Measurements from ENCODE around the gene STAU1. TPM values are rescaled to one million over a fixed set of nuclear protein-coding genes. Genes with fewer than 3 reads are reported as not detected.
"Not testable (repeated sequence)": the region's sequence is repeated elsewhere in the genome, so short reads cannot be mapped to it uniquely, and the experiment has no call there.

STAU1 gene
- polyA plus RNA-seq, 1 of the 3 experiments (the other 2 are of a cell fraction) = 48.2 TPM

DNA sequence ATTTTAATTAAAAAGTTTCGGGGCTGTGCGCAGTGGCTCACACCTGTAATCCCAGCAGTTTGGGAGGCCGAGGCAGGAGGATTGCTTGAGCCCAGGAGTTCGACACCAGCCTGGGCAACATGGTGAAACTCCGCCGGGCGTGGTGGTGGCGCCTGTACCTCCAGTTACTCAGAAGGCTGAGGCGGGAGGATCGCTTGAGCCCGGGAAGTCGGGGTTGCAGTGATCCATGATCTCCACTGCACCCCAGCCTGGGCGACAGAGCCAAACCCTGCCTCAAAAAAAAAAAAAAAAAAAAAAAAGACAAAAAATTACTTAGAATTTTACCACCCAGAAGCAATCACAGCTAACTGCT is 30.6 kb upstream of the STAU1 start:
- H3K9me3 ChIP-seq; DNase-seq; H3K9me2 ChIP-seq; H3K4me1 ChIP-seq (ENCODE audit: control insufficient read depth in 1 of 2, insufficient read depth in 2 of 2, low read depth in 1 of 2, low read length in 1 of 2); H4K20me1 ChIP-seq (ENCODE audit: insufficient read depth); H3K27me3 ChIP-seq (ENCODE audit: insufficient read depth); H3F3A ChIP-seq (replicated peaks; ENCODE audit: insufficient read depth): not testable (repeated sequence)
- ChIA-PET POLR2A (interaction anchor here (0.8 to 1.2 kb wide), 3 partner anchors 30 to 94 kb away, joined by 3 to 7 read pairs (median 4); partner anchors contain the start of gene STAU1), CTCF (interaction anchor here (6.4 kb wide), 1 partner anchor 84 kb away, joined by 112 read pairs; no protein-coding TSS in a partner anchor)
- Histone ChIP-seq H3K4me3 (ENCODE audit: low read depth in 2 of 2, low read length in 1 of 2) (peak overlapping the region; percentile 24 to 80; a peak in 2 of 4 replicates), H3K36me3 (replicated peaks in 1 of 2; ENCODE audit: control insufficient read depth in 1 of 2, insufficient read depth in 2 of 2, low read length in 1 of 2) (peaks cover 16 to 19% of the 10 kb centered on the region in 2 experiments), H3K27ac (ENCODE audit: low read depth in 2 of 2, low read length in 1 of 2) (peak overlapping the region; percentile 65 to 69), H3K4me2 (peak overlapping the region; percentile 84), H2AFZ (ENCODE audit: low read depth) (peak overlapping the region; percentile 78), H3K79me2 (ENCODE audit: insufficient read depth) (peaks cover 24% of the 10 kb centered on the region), H3K9ac (peak overlapping the region; percentile 74)
- 49% methylated on average over 13 of the region's 13 CpGs for WGBS (ENCODE audit: low lambda C conversion rate)

DNA sequence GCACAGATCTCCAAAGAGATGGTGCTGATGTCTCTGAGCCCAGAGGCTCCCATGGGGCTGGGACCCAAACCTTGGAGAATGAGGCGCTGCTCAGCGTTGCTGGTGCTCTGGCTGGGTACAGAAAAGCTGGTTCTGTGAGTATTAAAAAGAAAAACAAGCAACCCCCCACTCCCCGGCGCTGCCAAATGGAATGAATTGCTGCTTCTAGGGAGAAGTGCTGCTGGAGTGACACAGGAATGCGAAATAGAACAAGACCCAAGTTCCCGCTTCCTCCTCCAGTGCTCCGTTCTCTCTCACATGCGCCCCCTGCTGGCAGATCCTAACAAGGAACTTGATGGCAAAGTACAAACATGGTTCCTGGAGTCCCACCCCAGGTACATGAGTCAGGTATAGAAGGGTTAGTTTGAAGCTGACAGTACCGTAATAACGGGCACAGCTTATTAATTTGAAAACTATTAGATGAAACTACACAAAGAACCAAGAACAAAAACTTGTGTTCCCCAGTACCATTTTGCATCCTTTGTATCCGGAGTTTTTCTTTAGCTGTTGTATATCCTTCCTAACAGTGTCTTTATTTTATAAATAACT is 29.0 kb upstream of the STAU1 start:
- POLR2A ChIA-PET = no interaction called here
- peak overlapping the region; percentile 59 for H3K4me2 ChIP-seq

More for the DNA sequence above, 29.0 kb upstream of the STAU1 start:
- Histone ChIP-seq H3K9me3 (no peaks in the 10 kb centered on the region), H3K4me3 (ENCODE audit: low read depth in 2 of 2, low read length in 1 of 2) (peak overlapping the region in 1 of 2 experiments; percentile 28; a peak in 1 of 4 replicates), H3K27ac (ENCODE audit: low read depth in 2 of 2, low read length in 1 of 2) (no peak overlapping the region), H3K79me2 (ENCODE audit: insufficient read depth) (peaks cover 24% of the 10 kb centered on the region), H3K9ac (no peak overlapping the region), H2AFZ (ENCODE audit: low read depth) (peak overlapping the region; percentile 75), H3F3A (replicated peaks; ENCODE audit: insufficient read depth) (peaks cover 3% of the 10 kb centered on the region), H3K4me1 (ENCODE audit: control insufficient read depth in 1 of 2, insufficient read depth in 2 of 2, low read depth in 1 of 2, low read length in 1 of 2) (peaks cover 0 to 8% of the 10 kb centered on the region in 2 experiments; a peak in 1 of 4 replicates), H3K27me3 (ENCODE audit: insufficient read depth) (no peaks in the 10 kb centered on the region), H3K9me2 (no peaks in the 10 kb centered on the region), H4K20me1 (ENCODE audit: insufficient read depth) (no peaks in the 10 kb centered on the region), H3K36me3 (replicated peaks in 1 of 2; ENCODE audit: control insufficient read depth in 1 of 2, insufficient read depth in 2 of 2, low read length in 1 of 2) (peaks cover 5 to 7% of the 10 kb centered on the region in 2 experiments)
- CTCF ChIA-PET = interaction anchor here (0.6 to 6.4 kb wide), 66 partner anchors 9 to 670 kb away, joined by 3 to 112 read pairs (median 4); partner anchors contain the start of genes ARFGEF2, CSE1L and STAU1
- peak; percentile 71 for DNase-seq
- WGBS (ENCODE audit: low lambda C conversion rate) = 16% methylated on average over 11 of the region's 11 CpGs
- TF ChIP-seq POLR2AphosphoS5 (IDR thresholded peaks at IDR 0.05; ENCODE audit: low read depth, low read length) (no peak), MEF2A (IDR thresholded peaks at IDR 0.05; ENCODE audit: borderline replicate concordance, low read depth) (no peak), CHD2 (IDR thresholded peaks at IDR 0.05; ENCODE audit: low read length, partially characterized antibody) (no peak), USF2 (IDR thresholded peaks at IDR 0.05; ENCODE audit: borderline replicate concordance, low read depth, low read length) (no peak), SMC3 (IDR thresholded peaks at IDR 0.05; ENCODE audit: low read depth, low read length) (peak; percentile 87), RAD21 (IDR thresholded peaks at IDR 0.05; ENCODE audit: low read length) (peak; percentile 81), RCOR1 (IDR thresholded peaks at IDR 0.05; ENCODE audit: low read length) (no peak), SIN3A (IDR thresholded peaks at IDR 0.05; ENCODE audit: borderline replicate concordance, low read depth, low read length) (no peak), FOXM1 (IDR thresholded peaks at IDR 0.05; ENCODE audit: low read depth) (no peak), FOSL2 (IDR thresholded peaks at IDR 0.05; ENCODE audit: borderline replicate concordance, low read depth) (no peak), MXI1 (IDR thresholded peaks at IDR 0.05; ENCODE audit: low read depth, low read length) (0 out of 2 replicates have a peak, but pooled peaks have one; percentile 32), RFX5 (IDR thresholded peaks at IDR 0.05; ENCODE audit: low read length) (0 out of 2 replicates have a peak, but pooled peaks have one; percentile 10)
- TF ChIP-seq, protein P1, sequence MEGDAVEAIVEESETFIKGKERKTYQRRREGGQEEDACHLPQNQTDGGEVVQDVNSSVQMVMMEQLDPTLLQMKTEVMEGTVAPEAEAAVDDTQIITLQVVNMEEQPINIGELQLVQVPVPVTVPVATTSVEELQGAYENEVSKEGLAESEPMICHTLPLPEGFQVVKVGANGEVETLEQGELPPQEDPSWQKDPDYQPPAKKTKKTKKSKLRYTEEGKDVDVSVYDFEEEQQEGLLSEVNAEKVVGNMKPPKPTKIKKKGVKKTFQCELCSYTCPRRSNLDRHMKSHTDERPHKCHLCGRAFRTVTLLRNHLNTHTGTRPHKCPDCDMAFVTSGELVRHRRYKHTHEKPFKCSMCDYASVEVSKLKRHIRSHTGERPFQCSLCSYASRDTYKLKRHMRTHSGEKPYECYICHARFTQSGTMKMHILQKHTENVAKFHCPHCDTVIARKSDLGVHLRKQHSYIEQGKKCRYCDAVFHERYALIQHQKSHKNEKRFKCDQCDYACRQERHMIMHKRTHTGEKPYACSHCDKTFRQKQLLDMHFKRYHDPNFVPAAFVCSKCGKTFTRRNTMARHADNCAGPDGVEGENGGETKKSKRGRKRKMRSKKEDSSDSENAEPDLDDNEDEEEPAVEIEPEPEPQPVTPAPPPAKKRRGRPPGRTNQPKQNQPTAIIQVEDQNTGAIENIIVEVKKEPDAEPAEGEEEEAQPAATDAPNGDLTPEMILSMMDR (IDR thresholded peaks at IDR 0.05) = peak; percentile 94
- TF ChIP-seq, protein P2, sequence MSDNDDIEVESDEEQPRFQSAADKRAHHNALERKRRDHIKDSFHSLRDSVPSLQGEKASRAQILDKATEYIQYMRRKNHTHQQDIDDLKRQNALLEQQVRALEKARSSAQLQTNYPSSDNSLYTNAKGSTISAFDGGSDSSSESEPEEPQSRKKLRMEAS (IDR thresholded peaks at IDR 0.05; ENCODE audit: low read depth) = peak; percentile 65; the same call in 1 of the 2 replicates
